MCF 10A (cell line): ENCODE measurements around the gene ANXA8L1. TPM values are rescaled to one million over a fixed set of nuclear protein-coding genes. Genes with fewer than 3 reads are reported as not detected.
"Not testable (repeated sequence)": the region's sequence is repeated elsewhere in the genome, so short reads cannot be mapped to it uniquely, and the experiment has no call there.

Experiments used
- BruUV-seq: library from RNA; stranded (reverse); fragments of 400-500 nt; replicated peaks from 2 replicates; lab custom pipeline; 2021; lab: Mats Ljungman, UMichigan
- CTCF ChIA-PET: fragments of 300-600 bp; sonication (Branson Sonifier 250); formaldehyde crosslinking; extraction: SDS; loops from one replicate; lab custom pipeline; 2021; ENCODE audit warnings: antibody characterized with exemption, inconsistent platforms; lab: Yijun Ruan, JAX
- POLR2A ChIA-PET: fragments of 300-600, 350-650 bp; sonication (Branson Sonifier 250); formaldehyde crosslinking; extraction: SDS; loops from one replicate; lab custom pipeline; 2020; ENCODE audit warnings: antibody characterized with exemption, inconsistent platforms; lab: Yijun Ruan, JAX
- DNase-seq: peaks from one replicate; pipeline ENCODE4 v3.0.0-alpha.2; 2018; ENCODE audit not compliant: unreplicated experiment
- H3K27ac Mint-ChIP-seq: one replicate; pipeline ENCODE4 v1.8.0; 2022; ENCODE audit warnings: mild to moderate bottlenecking, low read depth, mixed read lengths; ENCODE audit not compliant: unreplicated experiment
- H3K27me3 Mint-ChIP-seq: one replicate; pipeline ENCODE4 v1.8.0; 2022; ENCODE audit warnings: mixed read lengths; ENCODE audit not compliant: insufficient read depth, unreplicated experiment
- H3K36me3 Mint-ChIP-seq: one replicate; pipeline ENCODE4 v1.8.0; 2022; ENCODE audit warnings: mild to moderate bottlenecking, moderate library complexity, mixed read lengths; ENCODE audit not compliant: insufficient read depth, unreplicated experiment
- H3K4me1 Mint-ChIP-seq: one replicate; pipeline ENCODE4 v1.8.0; 2022; ENCODE audit warnings: mixed read lengths; ENCODE audit not compliant: insufficient read depth, unreplicated experiment
- H3K4me3 Mint-ChIP-seq: one replicate; pipeline ENCODE4 v1.8.0; 2022; ENCODE audit warnings: mild to moderate bottlenecking, moderate library complexity, mixed read lengths; ENCODE audit not compliant: unreplicated experiment
- H3K9me3 Mint-ChIP-seq: one replicate; pipeline ENCODE4 v1.8.0; 2022; ENCODE audit warnings: mixed read lengths; ENCODE audit not compliant: unreplicated experiment
- intact Hi-C: fragments of 100-400 bp; cut with micrococcal nuclease; formaldehyde crosslinking; loops from 2 replicates; pipeline ENCODE4 v1.14.1; 2022
- total RNA-seq: library from RNA; stranded (reverse); gene quantifications from 2 replicates; pipeline ENCODE4 v1.2.3, GENCODE V29; 2022

Gene ANXA8L1
- total RNA-seq, 1 experiment from 2014 or later, result 31.7 TPM

GRCh38 chr10:46396441-46397279, 21.1 kb downstream of the ANXA8L1 start:
- peak overlapping the region; percentile 54 for H3K27ac Mint-ChIP-seq
- intact Hi-C loops, H3K36me3 Mint-ChIP-seq, H3K27me3 Mint-ChIP-seq, CTCF ChIA-PET, H3K4me1 Mint-ChIP-seq, H3K9me3 Mint-ChIP-seq, BruUV-seq, POLR2A ChIA-PET, H3K4me3 Mint-ChIP-seq: not testable (repeated sequence)
- peak; percentile 50 for DNase-seq

- BruUV-seq, H3K27ac Mint-ChIP-seq, CTCF ChIA-PET, intact Hi-C loops, H3K36me3 Mint-ChIP-seq, DNase-seq, H3K9me3 Mint-ChIP-seq, H3K4me1 Mint-ChIP-seq, POLR2A ChIA-PET, H3K27me3 Mint-ChIP-seq: not testable (repeated sequence)
- H3K4me3 Mint-ChIP-seq, result peak overlapping the region; percentile 69
Observed at GRCh38 chr10:46397767-46398166, 22.2 kb downstream of the ANXA8L1 start.

- H3K4me3 Mint-ChIP-seq, result peak overlapping the region; percentile 69
- CTCF ChIA-PET, H3K9me3 Mint-ChIP-seq, H3K4me1 Mint-ChIP-seq, H3K36me3 Mint-ChIP-seq, POLR2A ChIA-PET, H3K27ac Mint-ChIP-seq, intact Hi-C loops, H3K27me3 Mint-ChIP-seq, BruUV-seq: not testable (repeated sequence)
- DNase-seq, result peak; percentile 36
Observed at GRCh38 chr10:46398212-46398886, 22.8 kb downstream of the ANXA8L1 start.

GRCh38 chr10:46409556-46409955, 34.0 kb downstream of the ANXA8L1 start:
- H3K4me3 Mint-ChIP-seq, H3K4me1 Mint-ChIP-seq, H3K9me3 Mint-ChIP-seq, CTCF ChIA-PET, H3K36me3 Mint-ChIP-seq, H3K27me3 Mint-ChIP-seq, POLR2A ChIA-PET, H3K27ac Mint-ChIP-seq, BruUV-seq, DNase-seq, intact Hi-C loops: not testable (repeated sequence)

- H3K9me3 Mint-ChIP-seq, H3K4me3 Mint-ChIP-seq, intact Hi-C loops, BruUV-seq, H3K27me3 Mint-ChIP-seq, H3K36me3 Mint-ChIP-seq, H3K4me1 Mint-ChIP-seq, CTCF ChIA-PET, H3K27ac Mint-ChIP-seq, POLR2A ChIA-PET, DNase-seq: not testable (repeated sequence)
Observed at GRCh38 chr10:46411123-46411522, 35.5 kb downstream of the ANXA8L1 start.

- H3K9me3 Mint-ChIP-seq, H3K27me3 Mint-ChIP-seq, H3K4me1 Mint-ChIP-seq, H3K4me3 Mint-ChIP-seq, CTCF ChIA-PET, intact Hi-C loops, DNase-seq, H3K36me3 Mint-ChIP-seq, POLR2A ChIA-PET, H3K27ac Mint-ChIP-seq: not testable (repeated sequence)
- BruUV-seq, result TSS peak; percentile 44
Observed at GRCh38 chr10:46412665-46413064, 37.1 kb downstream of the ANXA8L1 start.

- H3K9me3 Mint-ChIP-seq, BruUV-seq, CTCF ChIA-PET, intact Hi-C loops, H3K36me3 Mint-ChIP-seq, H3K4me3 Mint-ChIP-seq, H3K4me1 Mint-ChIP-seq, POLR2A ChIA-PET, H3K27ac Mint-ChIP-seq, H3K27me3 Mint-ChIP-seq, DNase-seq: not testable (repeated sequence)
Observed at GRCh38 chr10:46415291-46415690, 39.7 kb downstream of the ANXA8L1 start.

GRCh38 chr10:46418283-46418682, 42.7 kb downstream of the ANXA8L1 start:
- CTCF ChIA-PET, POLR2A ChIA-PET, DNase-seq, intact Hi-C loops, H3K4me3 Mint-ChIP-seq, H3K4me1 Mint-ChIP-seq, H3K36me3 Mint-ChIP-seq, BruUV-seq, H3K27ac Mint-ChIP-seq, H3K27me3 Mint-ChIP-seq, H3K9me3 Mint-ChIP-seq: not testable (repeated sequence)
